ENCODE measurements around the gene UTS2.

UTS2 gene, protein sequence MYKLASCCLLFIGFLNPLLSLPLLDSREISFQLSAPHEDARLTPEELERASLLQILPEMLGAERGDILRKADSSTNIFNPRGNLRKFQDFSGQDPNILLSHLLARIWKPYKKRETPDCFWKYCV

DNA sequence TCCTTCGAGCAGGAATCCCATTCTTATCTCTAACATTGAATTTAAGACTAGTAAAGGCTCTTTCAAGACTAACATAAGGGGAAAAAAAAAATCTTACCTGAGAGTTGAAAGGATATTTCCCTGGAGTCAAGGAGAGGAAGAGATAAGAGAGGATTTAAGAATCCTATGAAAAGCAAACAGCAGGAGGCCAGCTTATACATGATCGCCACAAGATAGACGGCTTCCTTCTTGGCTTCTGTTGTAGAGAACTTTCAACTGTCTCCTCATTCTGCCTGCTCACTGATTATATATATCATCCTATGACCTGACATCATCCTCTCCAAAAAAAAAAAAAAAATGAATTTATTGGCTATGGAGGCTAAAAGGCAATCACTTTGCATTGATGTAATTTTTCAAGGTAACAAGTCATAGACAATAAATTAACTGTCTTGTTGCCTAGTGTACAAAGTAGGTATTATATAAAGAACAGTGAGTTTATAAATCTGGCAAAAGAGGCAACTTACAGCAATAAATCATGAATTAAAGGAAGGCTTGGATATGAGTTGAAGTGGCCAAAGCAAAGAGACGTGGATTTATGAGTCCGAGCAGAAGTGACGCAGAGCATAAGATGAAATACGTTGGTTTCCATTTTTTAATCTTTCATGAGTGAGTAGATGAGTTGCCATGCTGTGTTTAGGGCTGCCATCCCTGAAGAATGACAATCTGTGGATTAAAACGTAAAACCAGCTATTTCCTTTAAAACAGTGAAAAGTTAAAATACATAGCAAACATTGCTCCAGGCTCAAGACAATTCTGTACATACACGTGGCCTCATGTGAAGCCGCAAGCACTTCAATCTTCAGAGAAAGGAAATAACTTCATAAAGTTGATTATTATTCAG is at the start of gene UTS2:
TSS of gene UTS2 (minus strand) at position 262 of the 880 bp plus-strand sequence. CDS start at position 200, 62 bp downstream.
- Mint-ChIP-seq H3K9me3 (no peaks in the 10 kb centered on the region), H3K27ac (no peak within 1 kb of the TSS), H3K4me3 (no peak within 1 kb of the TSS), H3K36me3 (peaks cover 2% of the 10 kb centered on the region), H3K4me1 (no peaks in the 10 kb centered on the region), H3K27me3 (no peaks in the 10 kb centered on the region)

DNA sequence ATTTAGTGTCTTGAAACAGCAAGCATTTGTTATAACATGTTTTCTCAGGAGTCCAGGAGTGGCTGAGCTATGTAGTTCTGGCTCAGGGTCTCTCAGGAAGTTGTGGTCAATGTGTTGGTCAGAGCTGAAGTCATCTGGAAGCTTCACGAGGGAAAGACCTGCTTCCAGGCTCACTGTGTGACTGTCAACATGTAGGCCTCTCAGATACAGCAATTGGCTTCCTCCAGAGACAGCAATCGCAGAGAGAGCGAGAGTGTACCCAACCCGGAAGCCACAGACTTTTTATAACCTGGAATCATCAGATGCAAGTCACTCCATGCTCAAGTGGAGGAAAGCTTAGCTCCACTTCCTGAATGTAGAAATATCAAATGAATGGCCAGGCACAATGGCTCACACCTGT is 46.9 kb upstream of the UTS2 start:
- no peaks in the 10 kb centered on the region for H3K9me3 Mint-ChIP-seq
- no peaks in the 10 kb centered on the region for H3K27me3 Mint-ChIP-seq
- H3K4me1 Mint-ChIP-seq: peaks cover 18% of the 10 kb centered on the region
- H3K4me3 Mint-ChIP-seq: no peak overlapping the region
- no peaks in the 10 kb centered on the region for H3K36me3 Mint-ChIP-seq
- H3K27ac Mint-ChIP-seq: no peak overlapping the region

DNA sequence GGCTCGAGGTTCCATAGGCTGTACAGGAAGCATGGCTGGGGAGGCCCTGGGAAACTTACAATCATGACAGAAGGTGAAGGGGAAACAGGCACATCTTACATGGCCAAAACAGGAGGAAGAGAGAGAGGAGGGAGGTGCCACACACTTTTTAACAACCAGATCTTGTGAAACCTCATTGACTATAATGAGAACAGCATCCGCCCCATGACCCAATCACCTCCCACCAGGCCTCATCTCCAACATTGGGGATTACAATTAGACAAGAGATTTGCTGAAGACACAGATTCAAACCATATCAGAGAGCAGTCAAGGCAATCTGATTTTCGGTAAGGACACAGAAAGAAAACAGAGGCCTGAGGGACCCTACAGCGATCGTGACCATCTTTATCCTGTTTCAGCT is 46.1 kb upstream of the UTS2 start:
- no peak overlapping the region for H3K27ac Mint-ChIP-seq
- peaks cover 18% of the 10 kb centered on the region for H3K4me1 Mint-ChIP-seq
- no peak overlapping the region for H3K4me3 Mint-ChIP-seq
- no peaks in the 10 kb centered on the region for H3K36me3 Mint-ChIP-seq
- H3K9me3 Mint-ChIP-seq: no peaks in the 10 kb centered on the region
- no peaks in the 10 kb centered on the region for H3K27me3 Mint-ChIP-seq

DNA sequence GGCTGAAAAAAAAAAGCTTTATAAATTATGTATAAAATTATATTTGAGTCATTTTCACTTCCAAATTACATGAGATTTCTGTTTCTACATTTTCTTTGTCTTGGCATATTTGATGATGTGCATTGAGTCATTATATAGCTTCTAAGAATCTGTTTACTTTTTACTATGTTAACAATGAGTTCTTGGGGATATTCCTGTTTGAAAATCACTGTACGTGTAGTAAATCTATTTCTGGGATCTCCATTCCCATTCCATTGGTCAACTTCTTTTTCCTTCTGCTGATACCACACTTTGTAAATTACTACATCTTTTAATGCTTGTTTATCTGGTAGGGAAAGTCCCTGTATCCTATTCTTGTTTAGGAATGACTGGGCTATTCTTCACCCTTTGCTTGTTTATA is 44.1 kb upstream of the UTS2 start:
- H3K9me3 Mint-ChIP-seq: no peaks in the 10 kb centered on the region
- H3K4me1 Mint-ChIP-seq: peaks cover 13% of the 10 kb centered on the region
- H3K4me3 Mint-ChIP-seq: no peak overlapping the region
- H3K36me3 Mint-ChIP-seq: no peaks in the 10 kb centered on the region
- H3K27me3 Mint-ChIP-seq: no peaks in the 10 kb centered on the region
- no peak overlapping the region for H3K27ac Mint-ChIP-seq

DNA sequence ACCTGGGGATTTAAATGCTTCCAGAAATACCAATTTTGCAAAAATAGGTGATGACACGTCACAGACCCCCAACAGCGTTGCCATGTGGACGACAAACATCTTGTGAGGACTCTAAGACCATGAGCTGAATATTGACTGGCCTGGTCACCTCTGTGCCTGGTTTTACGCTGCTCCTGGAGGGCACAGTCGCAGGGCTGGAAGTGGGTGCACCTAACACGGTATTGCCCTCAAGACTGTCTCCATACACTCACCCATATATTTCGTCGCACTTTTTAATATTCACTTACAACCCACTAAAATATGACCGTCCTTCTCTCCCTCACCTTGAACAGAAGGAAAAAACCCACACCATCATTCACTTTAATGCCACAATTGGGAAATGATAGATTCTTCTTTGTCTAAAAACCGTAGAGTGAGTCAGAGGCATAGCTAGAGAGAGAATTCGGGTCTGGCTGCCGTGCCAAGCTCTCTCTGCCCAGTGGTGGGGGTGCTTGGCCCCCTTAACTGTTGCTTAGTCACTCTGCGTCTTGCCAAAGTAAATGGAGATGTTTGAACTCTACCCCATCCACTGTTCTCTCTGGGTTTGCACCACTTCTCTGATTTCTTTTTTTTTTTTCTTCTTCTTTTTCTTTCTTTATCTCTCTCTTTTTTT is 40.8 kb upstream of the UTS2 start:
- Mint-ChIP-seq H3K27me3 (no peaks in the 10 kb centered on the region), H3K4me3 (no peak overlapping the region), H3K36me3 (peaks cover 6% of the 10 kb centered on the region), H3K27ac (no peak overlapping the region), H3K9me3 (no peaks in the 10 kb centered on the region), H3K4me1 (peaks cover 8% of the 10 kb centered on the region)

DNA sequence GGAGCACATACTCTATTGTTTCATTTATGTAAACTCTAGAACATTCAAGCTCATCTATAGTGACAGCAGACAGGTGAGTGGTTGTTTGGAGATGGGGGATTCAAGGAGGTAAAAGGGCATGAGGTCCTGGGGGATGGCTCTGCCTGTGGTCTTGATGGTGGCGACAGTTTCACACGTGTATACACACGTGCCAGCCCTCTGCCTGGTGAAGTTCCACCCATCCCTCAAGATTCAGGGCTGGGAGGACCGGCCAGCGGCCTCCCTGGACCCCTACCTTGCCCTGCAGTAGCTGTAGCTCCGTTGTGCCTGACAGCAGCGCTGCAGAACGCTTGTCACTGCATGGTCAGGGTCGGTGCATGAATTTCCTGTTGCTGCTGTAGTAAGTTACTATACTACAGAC is 38.9 kb upstream of the UTS2 start:
- H3K36me3 Mint-ChIP-seq: peaks cover 8% of the 10 kb centered on the region

DNA sequence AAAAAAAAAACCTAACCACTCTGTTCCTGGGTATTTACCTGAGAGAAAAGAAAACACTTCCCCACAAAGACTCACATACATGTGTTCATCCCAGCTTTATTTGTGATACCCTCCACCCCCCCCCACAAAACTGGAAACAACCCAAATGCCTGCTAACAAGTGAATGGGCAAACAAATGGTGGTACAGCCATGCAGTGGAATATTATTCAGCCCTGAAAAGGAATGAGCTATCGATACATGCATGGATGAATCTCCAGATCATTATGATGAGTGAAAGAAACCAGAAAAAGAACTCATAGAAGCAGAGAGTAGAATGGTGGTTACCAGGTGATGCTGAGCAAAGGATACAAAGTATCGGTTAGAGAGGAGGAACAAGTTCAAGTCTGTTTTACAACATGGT is 38.0 kb upstream of the UTS2 start:
- H3K36me3 Mint-ChIP-seq: peaks cover 8% of the 10 kb centered on the region
- H3K27ac Mint-ChIP-seq: no peak overlapping the region
- H3K4me1 Mint-ChIP-seq: peaks cover 4% of the 10 kb centered on the region
- peaks cover 1% of the 10 kb centered on the region for H3K27me3 Mint-ChIP-seq
- H3K9me3 Mint-ChIP-seq: no peaks in the 10 kb centered on the region
- H3K4me3 Mint-ChIP-seq: no peak overlapping the region

More for the DNA sequence above, 38.9 kb upstream of the UTS2 start:
- no peaks in the 10 kb centered on the region for H3K9me3 Mint-ChIP-seq
- H3K4me3 Mint-ChIP-seq: no peak overlapping the region
- peaks cover 4% of the 10 kb centered on the region for H3K4me1 Mint-ChIP-seq
- no peak overlapping the region for H3K27ac Mint-ChIP-seq
- H3K27me3 Mint-ChIP-seq: no peaks in the 10 kb centered on the region

DNA sequence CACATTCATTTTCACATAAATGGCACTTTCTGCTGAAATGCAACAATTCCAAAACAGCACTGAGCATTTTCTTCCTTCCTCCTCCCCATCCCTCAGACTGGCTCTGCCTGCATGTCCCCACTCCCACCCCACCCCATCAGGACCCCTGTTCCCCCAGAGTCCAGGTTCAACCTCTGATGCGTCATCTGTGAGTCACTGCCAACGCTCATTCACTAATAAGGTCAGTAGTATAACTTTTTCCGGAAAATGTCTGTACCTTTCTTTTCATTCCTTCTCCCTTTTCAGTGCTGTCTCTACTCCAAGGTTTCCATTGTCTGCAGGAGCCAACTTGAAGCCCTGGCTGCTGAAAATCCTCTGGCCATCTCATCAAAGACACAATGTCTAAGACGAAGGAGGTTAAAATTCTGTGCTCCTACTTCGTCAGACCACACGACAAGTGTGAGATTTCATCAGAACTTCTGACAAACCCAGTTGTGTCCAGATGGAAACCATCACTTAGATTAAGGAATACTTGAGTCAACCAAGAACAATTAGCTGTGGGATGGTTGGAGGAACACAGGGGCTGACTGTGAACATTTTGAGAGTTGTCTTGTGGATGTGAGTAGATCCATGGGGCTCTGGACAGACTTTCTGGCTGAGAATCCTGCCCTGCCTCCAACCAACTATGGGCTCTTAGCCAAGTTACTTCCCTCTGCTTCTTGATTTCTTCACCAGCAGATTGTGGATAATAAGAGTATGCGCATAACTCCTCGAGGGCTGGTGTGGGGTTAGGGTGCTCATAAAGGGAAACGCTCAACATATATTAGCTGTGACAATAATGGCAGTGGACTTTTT is 35.6 kb upstream of the UTS2 start:
- Mint-ChIP-seq H3K27me3 (peaks cover 1% of the 10 kb centered on the region), H3K27ac (no peak overlapping the region), H3K4me1 (peaks cover 4% of the 10 kb centered on the region), H3K36me3 (peaks cover 9% of the 10 kb centered on the region), H3K9me3 (no peaks in the 10 kb centered on the region), H3K4me3 (no peak overlapping the region)

DNA sequence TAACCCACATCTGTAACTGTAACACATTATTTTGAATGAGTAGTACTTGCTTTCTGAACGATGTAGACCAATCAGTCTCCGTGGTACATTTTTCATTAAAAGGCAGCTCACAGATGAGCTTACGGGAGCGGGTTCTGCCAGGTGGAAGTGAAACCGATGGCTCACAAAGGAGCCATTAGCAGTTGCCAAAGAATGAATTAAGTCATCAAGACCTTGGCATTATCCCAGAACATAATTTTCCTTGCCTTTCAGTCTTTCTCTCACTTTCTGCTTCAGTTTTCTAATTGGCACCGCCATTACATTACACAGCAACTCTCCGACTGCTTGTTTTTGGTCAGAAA is 33.5 kb upstream of the UTS2 start:
- Mint-ChIP-seq H3K36me3 (peaks cover 9% of the 10 kb centered on the region), H3K4me1 (peaks cover 4% of the 10 kb centered on the region), H3K9me3 (no peaks in the 10 kb centered on the region), H3K27me3 (peaks cover 1% of the 10 kb centered on the region), H3K27ac (no peak overlapping the region), H3K4me3 (no peak overlapping the region)

DNA sequence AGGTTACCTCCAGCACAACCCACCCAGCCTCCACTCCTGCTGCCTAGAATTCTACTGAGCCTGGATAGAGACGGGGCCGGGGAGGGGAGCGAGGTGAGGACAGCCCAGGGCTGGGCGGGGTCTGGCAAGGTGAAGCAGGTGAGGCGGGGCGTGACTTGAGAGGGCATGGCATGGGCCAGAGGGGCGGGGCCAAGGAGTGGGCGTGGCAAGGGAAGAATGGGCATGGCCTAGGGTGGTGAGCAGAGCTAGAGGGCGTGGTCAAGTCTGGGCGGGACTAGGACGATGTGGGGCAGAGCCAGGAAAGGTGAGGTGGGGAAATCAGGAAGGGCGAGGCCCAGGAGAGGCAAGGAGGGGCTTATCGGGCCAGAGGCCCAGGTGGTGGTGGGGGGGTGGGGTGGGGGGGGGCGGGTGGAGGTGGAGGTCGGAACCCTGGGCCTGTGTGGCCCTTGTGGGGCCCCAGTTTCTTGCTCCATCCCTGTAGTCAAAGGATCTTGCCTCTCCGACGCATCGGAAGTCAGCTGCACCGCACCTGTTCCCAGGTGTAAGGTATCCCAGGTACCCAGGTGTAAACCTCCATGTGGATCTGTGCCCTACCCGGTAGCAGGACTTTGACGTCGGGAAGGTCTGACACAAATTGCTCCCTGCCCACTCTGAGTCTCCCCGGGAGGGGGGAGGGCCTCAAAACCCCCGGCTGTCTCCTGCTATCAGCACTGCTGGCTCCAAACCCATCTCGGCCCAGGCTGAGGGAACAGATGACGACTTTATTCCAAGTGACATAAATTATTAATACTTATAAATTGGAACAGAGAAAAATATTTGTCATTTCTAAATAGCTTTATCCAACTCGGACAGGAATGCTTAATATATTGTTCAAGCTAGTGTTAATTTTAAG is 32.9 kb upstream of the UTS2 start:
- Mint-ChIP-seq H3K27ac (no peak overlapping the region), H3K36me3 (peaks cover 6% of the 10 kb centered on the region), H3K9me3 (no peaks in the 10 kb centered on the region), H3K27me3 (peaks cover 1% of the 10 kb centered on the region), H3K4me3 (no peak overlapping the region), H3K4me1 (peaks cover 4% of the 10 kb centered on the region)

DNA sequence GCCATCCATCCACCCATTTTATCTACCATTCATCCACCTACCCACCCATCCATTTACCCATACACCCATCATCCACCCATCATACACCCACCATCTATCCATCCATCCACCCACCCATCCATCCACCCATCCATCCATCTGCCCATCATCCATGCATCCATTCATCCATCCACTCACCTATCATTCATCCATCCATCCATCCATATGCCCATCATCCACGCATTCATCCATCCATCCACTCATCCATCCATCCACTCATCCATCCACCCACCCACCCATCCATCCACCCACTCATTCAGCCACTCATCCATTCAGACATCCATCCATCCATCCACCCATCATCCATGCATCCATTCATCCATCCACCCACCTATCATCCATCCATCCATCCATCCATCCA is 31.9 kb upstream of the UTS2 start:
- H3K9me3 Mint-ChIP-seq: no peaks in the 10 kb centered on the region
- no peaks in the 10 kb centered on the region for H3K4me1 Mint-ChIP-seq
- H3K27ac Mint-ChIP-seq: no peak overlapping the region
- H3K27me3 Mint-ChIP-seq: peaks cover 1% of the 10 kb centered on the region
- no peak overlapping the region for H3K4me3 Mint-ChIP-seq
- peaks cover 3% of the 10 kb centered on the region for H3K36me3 Mint-ChIP-seq

DNA sequence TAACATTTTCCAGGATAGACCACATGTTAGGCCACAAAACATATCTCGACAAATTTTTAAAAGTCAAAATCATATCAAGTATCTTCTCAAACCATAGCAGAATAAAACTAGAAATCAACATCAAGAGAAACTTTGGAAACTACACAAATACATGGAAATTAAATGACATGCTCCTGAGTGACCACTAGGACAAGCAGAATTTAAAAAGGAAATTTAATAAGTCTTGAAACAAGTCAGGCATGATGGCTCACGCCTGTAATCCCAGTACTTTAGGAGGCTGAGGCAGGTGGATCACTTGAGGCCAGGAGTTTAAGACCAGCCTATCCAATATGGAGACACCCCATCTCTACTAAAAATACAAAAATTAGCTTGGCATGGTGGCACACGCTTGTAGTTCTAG is 26.4 kb upstream of the UTS2 start:
- H3K36me3 Mint-ChIP-seq: peaks cover 6% of the 10 kb centered on the region
- no peak overlapping the region for H3K4me3 Mint-ChIP-seq
- no peaks in the 10 kb centered on the region for H3K9me3 Mint-ChIP-seq
- H3K27ac Mint-ChIP-seq: no peak overlapping the region
- peaks cover 1% of the 10 kb centered on the region for H3K27me3 Mint-ChIP-seq
- H3K4me1 Mint-ChIP-seq: peaks cover 9% of the 10 kb centered on the region

DNA sequence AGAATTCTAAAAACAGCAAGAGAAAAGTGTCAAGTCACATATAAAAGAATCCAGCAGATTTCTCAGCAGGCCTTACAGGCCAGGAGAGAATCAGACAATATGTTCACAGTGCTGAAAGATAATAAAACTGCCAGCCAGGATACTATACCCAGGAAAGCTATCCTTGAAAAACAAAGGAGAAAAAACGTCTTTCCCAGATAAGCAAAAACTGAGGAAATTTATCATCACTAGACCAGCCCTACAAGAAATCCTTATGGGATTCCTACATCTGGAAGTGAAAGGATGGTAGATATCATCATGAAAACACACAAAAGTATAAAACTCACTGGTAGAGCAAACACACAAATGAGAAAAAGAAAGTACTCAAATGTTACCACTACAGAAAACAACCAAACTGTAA is 25.2 kb upstream of the UTS2 start:
- no peak overlapping the region for H3K4me3 Mint-ChIP-seq
- no peaks in the 10 kb centered on the region for H3K9me3 Mint-ChIP-seq
- no peak overlapping the region for H3K27ac Mint-ChIP-seq
- peaks cover 9% of the 10 kb centered on the region for H3K4me1 Mint-ChIP-seq
- H3K27me3 Mint-ChIP-seq: peaks cover 1% of the 10 kb centered on the region
- peaks cover 6% of the 10 kb centered on the region for H3K36me3 Mint-ChIP-seq

DNA sequence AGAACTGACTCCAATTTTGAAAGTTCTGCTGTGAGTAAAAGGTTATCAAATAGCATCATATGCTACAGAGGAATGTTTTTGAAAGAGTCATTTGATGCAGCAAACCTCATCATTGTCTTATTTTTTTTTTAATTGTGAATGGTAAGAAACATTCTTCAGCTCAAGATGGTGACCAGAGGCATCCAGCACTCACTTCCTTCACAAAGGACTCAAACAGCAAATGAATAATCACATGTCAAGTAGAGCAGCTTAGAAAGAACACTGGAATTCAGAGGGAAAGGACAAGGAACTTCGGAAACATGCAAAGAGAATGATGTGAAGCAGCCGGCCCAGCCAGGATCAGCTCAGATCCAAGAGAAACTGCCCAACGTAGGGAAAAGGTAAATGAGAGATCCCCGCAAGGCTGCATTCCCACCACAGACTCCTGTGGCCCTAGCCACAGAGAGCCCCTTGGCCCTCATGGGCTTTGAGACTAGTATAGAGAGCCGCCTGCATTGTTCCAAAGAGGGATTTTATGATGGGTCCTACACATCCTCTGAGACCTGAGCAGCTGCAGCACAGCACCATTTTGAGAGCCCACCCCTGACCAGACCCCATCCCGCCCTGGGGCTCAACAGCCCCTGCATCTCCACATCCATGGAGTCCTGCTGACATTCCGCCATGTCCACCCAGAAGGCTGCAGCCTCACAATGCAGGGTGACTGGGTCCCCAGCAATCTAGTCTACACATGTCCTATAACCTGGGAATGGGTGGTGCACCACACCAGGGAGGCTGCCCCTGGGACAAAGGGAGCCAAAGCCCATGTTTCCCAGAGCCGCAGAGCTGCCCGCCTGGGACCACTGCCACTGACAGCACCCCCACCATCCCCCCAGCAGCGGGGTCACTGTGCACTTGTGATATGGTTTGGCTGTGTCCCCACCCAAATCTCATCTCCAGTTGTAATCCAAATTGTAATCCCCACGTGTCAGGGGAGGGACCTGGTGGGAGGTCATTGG is 21.2 kb upstream of the UTS2 start:
- H3K27ac Mint-ChIP-seq: no peak overlapping the region
- peaks cover 6% of the 10 kb centered on the region for H3K36me3 Mint-ChIP-seq
- no peaks in the 10 kb centered on the region for H3K9me3 Mint-ChIP-seq
- H3K4me1 Mint-ChIP-seq: peaks cover 8% of the 10 kb centered on the region
- peaks cover 1% of the 10 kb centered on the region for H3K27me3 Mint-ChIP-seq
- H3K4me3 Mint-ChIP-seq: no peak overlapping the region

Measured in activated naive CD4-positive, alpha-beta T cell treated with anti-CD3 and anti-CD28 coated beads, Interleukin-2, amount 50 U/mL, for 24 hours (primary cell).